ENCODE measurements around the gene HDAC9.

The HDAC9 gene

GRCh38 chr7:18445916-18446520, 49.5 kb upstream of the HDAC9 start:
- TF ChIP-seq TSHZ2 (CRISPR knock-in tag; IDR thresholded peaks at IDR 0.05) (no peak), ZFP3 (CRISPR knock-in tag; IDR thresholded peaks at IDR 0.05) (no peak), ESRRG (CRISPR knock-in tag; IDR thresholded peaks at IDR 0.05) (no peak), RARB (CRISPR knock-in tag; IDR thresholded peaks at IDR 0.05) (no peak), OSR1 (CRISPR knock-in tag; IDR thresholded peaks at IDR 0.05) (no peak), BACH2 (CRISPR knock-in tag; IDR thresholded peaks at IDR 0.05; ENCODE audit: borderline replicate concordance) (no peak), ZNF565 (CRISPR knock-in tag; conservative IDR thresholded peaks at IDR 0.05; ENCODE audit: low read depth) (no peak)
- peak; percentile 31; the same call in 1 of the 3 replicates for ATAC-seq

GRCh38 chr7:18450019-18450418, 45.5 kb upstream of the HDAC9 start:
- ATAC-seq = no peak
- TF ChIP-seq CREB5 (CRISPR knock-in tag; IDR thresholded peaks at IDR 0.05; ENCODE audit: low read depth) (no peak), ZNF8 (CRISPR knock-in tag; IDR thresholded peaks at IDR 0.05) (no peak), ESRRG (CRISPR knock-in tag; IDR thresholded peaks at IDR 0.05) (no peak), POU6F1 (CRISPR knock-in tag; IDR thresholded peaks at IDR 0.05; ENCODE audit: borderline replicate concordance, low read depth) (no peak), TOX (CRISPR knock-in tag; IDR thresholded peaks at IDR 0.05; ENCODE audit: borderline replicate concordance) (no peak), ARNTL (CRISPR knock-in tag; IDR thresholded peaks at IDR 0.05; ENCODE audit: borderline replicate concordance, low read depth) (no peak), CSRNP3 (CRISPR knock-in tag; IDR thresholded peaks at IDR 0.05) (no peak), PPARA (CRISPR knock-in tag; IDR thresholded peaks at IDR 0.05; ENCODE audit: borderline replicate concordance) (no peak), RARB (CRISPR knock-in tag; IDR thresholded peaks at IDR 0.05) (no peak), TCF4 (CRISPR knock-in tag; IDR thresholded peaks at IDR 0.05; ENCODE audit: borderline replicate concordance) (no peak), SNAI2 (CRISPR knock-in tag; IDR thresholded peaks at IDR 0.05) (no peak), TSHZ2 (CRISPR knock-in tag; IDR thresholded peaks at IDR 0.05) (no peak), ZFP30 (CRISPR knock-in tag; IDR thresholded peaks at IDR 0.05) (no peak), PATZ1 (CRISPR knock-in tag; IDR thresholded peaks at IDR 0.05; ENCODE audit: borderline replicate concordance) (no peak), ZNF70 (CRISPR knock-in tag; IDR thresholded peaks at IDR 0.05) (no peak), ZC3H10 (CRISPR knock-in tag; IDR thresholded peaks at IDR 0.05) (no peak), ISL1 (CRISPR knock-in tag; IDR thresholded peaks at IDR 0.05) (no peak), ZNF565 (CRISPR knock-in tag; conservative IDR thresholded peaks at IDR 0.05; ENCODE audit: low read depth) (no peak), OSR1 (CRISPR knock-in tag; IDR thresholded peaks at IDR 0.05) (no peak)

Data from SK-N-SH treated with all-trans-retinoic acid at 6 μM for 48 hours (cell line).